ENCODE measurements around the gene SPAG8. TPM values are rescaled to one million over a fixed set of nuclear protein-coding genes. Genes with fewer than 3 reads are reported as not detected.

SPAG8 gene
- total RNA-seq, 1 donor = 0.86 TPM

DNA sequence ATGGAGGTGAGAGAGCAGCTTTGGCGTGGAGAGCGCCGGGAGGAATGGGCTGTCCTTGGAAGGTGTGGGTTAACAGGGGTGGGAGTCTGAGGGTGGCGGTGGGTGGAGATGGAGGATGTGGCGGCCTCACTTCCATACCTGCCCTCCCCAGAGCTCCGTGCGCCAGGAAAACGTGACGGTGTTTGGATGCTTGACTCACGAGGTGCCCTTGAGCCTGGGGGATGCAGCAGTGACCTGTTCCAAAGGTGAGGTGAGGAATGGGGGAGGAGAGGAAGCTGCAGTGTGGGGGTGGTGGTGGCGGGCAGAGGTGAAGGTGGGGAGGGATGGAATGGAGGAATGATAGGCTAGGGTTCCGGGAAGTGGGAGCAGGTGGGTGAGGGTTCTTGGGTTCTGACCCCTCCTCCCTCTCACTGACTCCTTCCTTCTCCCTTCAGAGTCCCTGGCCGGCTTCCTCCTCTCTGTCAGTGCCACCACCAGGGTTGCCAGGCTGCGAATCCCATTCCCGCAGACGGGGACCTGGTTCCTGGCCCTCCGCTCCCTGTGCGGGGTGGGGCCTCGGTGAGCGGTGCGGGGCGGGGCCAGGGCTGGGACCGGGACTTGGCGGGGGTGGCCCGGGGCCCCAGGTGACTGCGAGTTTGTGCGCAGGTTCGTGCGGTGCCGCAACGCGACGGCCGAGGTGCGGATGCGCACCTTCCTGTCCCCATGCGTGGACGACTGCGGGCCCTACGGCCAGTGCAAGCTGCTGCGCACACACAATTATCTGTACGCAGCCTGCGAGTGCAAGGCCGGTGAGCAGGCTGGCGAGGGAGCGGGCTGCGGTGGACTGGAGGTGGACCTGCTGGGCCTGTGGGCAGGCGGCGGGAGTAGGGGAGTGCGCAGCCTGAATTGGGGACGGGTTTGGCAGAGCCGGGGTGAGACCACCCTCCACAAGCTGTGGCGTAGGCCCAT, 34.0 kb upstream of the SPAG8 start:
- no peak overlapping the region for H3K4me3 ChIP-seq (ENCODE audit: low read depth, low read length)
- DNase-seq (ENCODE audit: low read depth) = no peak
- TF ChIP-seq, protein P1, sequence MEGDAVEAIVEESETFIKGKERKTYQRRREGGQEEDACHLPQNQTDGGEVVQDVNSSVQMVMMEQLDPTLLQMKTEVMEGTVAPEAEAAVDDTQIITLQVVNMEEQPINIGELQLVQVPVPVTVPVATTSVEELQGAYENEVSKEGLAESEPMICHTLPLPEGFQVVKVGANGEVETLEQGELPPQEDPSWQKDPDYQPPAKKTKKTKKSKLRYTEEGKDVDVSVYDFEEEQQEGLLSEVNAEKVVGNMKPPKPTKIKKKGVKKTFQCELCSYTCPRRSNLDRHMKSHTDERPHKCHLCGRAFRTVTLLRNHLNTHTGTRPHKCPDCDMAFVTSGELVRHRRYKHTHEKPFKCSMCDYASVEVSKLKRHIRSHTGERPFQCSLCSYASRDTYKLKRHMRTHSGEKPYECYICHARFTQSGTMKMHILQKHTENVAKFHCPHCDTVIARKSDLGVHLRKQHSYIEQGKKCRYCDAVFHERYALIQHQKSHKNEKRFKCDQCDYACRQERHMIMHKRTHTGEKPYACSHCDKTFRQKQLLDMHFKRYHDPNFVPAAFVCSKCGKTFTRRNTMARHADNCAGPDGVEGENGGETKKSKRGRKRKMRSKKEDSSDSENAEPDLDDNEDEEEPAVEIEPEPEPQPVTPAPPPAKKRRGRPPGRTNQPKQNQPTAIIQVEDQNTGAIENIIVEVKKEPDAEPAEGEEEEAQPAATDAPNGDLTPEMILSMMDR (IDR thresholded peaks at IDR 0.05; ENCODE audit: insufficient read depth, low read depth, low read length) = no peak

DNA sequence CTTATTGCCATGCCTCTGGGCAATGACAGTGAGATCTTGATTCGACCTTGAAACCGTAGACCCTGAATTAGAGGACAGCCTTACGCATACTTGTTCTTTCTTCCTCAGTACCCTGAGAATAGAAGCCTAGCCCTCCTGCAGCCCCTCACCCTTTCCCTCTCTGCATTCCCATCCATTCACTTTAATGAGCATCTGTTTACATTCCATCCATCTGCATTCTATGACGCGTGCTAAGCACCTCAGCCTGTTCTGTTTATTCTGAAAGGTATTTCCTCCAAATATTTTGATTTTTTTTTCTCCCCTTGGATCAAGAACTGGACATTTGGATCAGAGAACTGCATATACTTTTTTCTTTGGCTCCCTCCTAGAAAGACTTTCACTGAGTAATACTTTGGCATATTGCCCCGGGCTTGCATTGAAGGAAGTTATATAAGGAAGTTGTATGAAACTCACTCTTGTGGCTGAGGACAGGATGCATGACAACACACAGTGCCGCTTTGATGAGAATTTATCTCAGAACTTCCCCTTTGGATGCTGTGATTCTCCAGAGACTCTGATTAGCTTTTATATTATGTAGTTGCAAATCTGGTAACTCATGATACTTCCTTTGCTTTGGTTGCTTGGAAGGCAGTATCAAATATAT, 32.7 kb upstream of the SPAG8 start:
- TF ChIP-seq, protein P1 (IDR thresholded peaks at IDR 0.05; ENCODE audit: insufficient read depth, low read depth, low read length) = no peak
- DNase-seq (ENCODE audit: low read depth) = peak; percentile 80
- no peak overlapping the region for H3K4me3 ChIP-seq (ENCODE audit: low read depth, low read length)

GRCh38 chr9:35842795-35843194, 30.7 kb upstream of the SPAG8 start:
- no peak overlapping the region for H3K4me3 ChIP-seq (ENCODE audit: low read depth, low read length)
- TF ChIP-seq, protein P1 (IDR thresholded peaks at IDR 0.05; ENCODE audit: insufficient read depth, low read depth, low read length) = no peak
- no peak for DNase-seq (ENCODE audit: low read depth)

GRCh38 chr9:35842020-35842745, 30.1 kb upstream of the SPAG8 start:
- TF ChIP-seq, protein P1 (IDR thresholded peaks at IDR 0.05; ENCODE audit: insufficient read depth, low read depth, low read length) = no peak
- H3K4me3 ChIP-seq (ENCODE audit: low read depth, low read length) = no peak overlapping the region
- no peak for DNase-seq (ENCODE audit: low read depth)

DNA sequence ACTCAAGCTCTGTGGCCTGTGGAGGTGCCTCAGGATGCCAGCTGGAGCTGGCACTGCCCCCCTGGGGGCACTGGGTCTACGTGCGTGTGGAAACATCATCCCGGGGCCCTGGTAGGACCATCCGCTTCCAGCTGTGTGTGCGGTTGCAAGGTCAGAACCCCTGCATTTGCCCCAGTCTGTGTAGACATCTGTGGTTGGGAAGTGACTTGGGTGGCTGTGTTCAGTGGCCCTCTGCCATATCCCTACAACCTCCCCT, 29.5 kb upstream of the SPAG8 start:
- no peak for DNase-seq (ENCODE audit: low read depth)
- TF ChIP-seq, protein P1 (IDR thresholded peaks at IDR 0.05; ENCODE audit: insufficient read depth, low read depth, low read length) = no peak
- no peak overlapping the region for H3K4me3 ChIP-seq (ENCODE audit: low read depth, low read length)

DNA sequence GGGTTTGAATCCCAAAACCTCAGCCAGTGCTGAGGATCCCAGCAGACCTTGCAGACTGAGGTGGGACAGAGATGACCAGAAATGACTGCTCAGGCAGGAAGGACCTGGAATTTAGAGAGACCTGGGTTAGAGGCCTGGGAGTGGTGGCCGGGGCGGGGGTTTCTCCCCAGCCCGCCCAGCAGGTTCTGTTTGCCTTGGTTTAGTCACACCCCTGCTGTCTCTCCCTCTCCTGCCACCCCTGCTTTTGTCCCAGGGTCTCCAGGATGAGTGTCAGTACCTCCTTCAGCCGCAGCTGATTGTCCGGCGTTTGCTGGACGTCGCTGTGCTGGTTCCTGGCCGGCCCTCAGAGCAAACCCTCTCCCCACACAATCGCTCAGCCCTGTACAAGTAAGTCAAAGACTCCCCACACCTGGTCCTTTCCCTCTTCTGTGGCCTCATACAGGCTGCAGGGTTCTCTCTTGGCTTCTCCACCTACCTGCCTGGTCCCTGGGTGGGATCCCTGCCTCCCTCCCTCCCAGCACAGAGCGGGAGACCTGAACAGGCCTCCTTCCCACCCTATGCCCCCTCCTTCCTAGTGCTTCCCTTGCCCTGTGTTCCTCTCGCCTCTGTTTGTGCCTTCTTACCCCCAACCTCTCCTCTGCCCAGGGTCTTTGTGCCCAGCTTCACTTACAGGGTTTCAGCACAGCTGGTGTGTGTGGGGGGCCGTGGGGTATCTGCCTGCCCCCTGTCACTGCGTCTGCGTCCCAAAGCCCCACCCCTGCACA, 29.0 kb upstream of the SPAG8 start:
- no peak for DNase-seq (ENCODE audit: low read depth)
- no peak overlapping the region for H3K4me3 ChIP-seq (ENCODE audit: low read depth, low read length)
- TF ChIP-seq, protein P1 (IDR thresholded peaks at IDR 0.05; ENCODE audit: insufficient read depth, low read depth, low read length) = no peak

All from fibroblast of villous mesenchyme (primary cell).